ENCODE measurements around the gene PIP5K1B.

DNA sequence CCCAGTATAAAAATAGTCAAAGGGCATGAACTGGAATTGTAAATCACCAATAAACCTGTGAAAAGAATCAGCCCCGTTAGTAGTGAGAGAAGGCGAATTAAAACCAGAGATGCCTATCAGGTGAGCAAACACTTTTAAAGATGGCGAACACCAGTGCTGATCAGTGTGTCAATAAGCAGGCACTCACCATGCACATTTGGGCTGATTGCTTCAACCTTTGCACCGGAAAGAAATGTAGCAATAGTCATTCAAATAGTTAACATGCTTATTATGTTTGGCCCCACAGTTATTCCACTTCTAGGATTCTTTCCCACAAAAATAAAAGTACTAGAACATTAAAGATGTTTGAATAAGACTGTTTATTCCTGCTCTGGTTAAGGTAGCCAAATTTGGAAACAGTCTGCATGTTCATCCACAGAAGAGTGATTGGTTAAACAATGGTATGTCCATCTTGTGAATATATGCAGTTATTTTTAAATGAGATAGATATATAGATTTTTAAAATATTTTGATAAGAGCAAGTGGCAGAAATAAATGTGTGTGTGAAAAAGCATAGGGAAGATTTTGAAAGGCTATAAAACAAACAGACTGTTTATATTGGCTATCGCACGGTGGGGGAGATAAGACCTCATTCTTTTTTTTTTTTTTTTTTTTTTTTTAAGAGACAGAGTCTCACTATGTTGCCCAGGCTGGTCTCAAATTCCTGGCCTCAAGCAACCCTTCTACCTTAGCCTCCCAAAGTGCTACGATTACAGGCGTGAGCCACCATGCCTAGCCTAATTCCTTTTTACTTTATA lies 112.2 kb downstream of the PIP5K1B start:
- TF ChIP-seq CTCF (IDR thresholded peaks at IDR 0.05) (no peak), POLR2A (IDR thresholded peaks at IDR 0.05) (no peak)

Measured in uterus (tissue), 2 donors.